HG02852 (cell line): ENCODE results near the gene LRCH3.

Experiments
- ATAC-seq: cut with Tn5 transposase; IDR thresholded peaks from one replicate; pipeline ENCODE4 v1.9.1; 2021; ENCODE audit warnings: mild to moderate bottlenecking, moderate library complexity; ENCODE audit not compliant: unreplicated experiment

Gene LRCH3

GRCh38 chr3:197791113-197791891 is at the start of gene LRCH3:
LRCH3 (plus strand) TSS chr3:197791254; CDS start chr3:197791279, 25 bp downstream.
- peak; percentile 73 for ATAC-seq

GRCh38 chr3:197742787-197743186 is 48.3 kb upstream of the LRCH3 start:
- no peak for ATAC-seq

GRCh38 chr3:197746209-197746608 is 44.8 kb upstream of the LRCH3 start:
- no peak for ATAC-seq

GRCh38 chr3:197746801-197747237 is 44.2 kb upstream of the LRCH3 start:
- ATAC-seq, result no peak

GRCh38 chr3:197748597-197749314 is 42.3 kb upstream of the LRCH3 start:
- no peak for ATAC-seq

GRCh38 chr3:197749315-197749600 is 41.8 kb upstream of the LRCH3 start:
- ATAC-seq, result peak; percentile 34

GRCh38 chr3:197749601-197750395 is 41.3 kb upstream of the LRCH3 start, which contains the start of gene FYTTD1:
FYTTD1 (plus strand) TSS chr3:197749883; CDS start chr3:197749972, 89 bp downstream.
- peak; percentile 78 for ATAC-seq

GRCh38 chr3:197750396-197750831 is 40.6 kb upstream of the LRCH3 start:
- peak; percentile 39 for ATAC-seq

- ATAC-seq, result no peak
Observed at GRCh38 chr3:197750858-197751737, 40.0 kb upstream of the LRCH3 start.

- ATAC-seq, result no peak
Observed at GRCh38 chr3:197752107-197752506, 38.9 kb upstream of the LRCH3 start.

GRCh38 chr3:197753263-197753662 is 37.8 kb upstream of the LRCH3 start:
- ATAC-seq, result no peak

- ATAC-seq, result no peak
Observed at GRCh38 chr3:197756704-197757103, 34.4 kb upstream of the LRCH3 start.

- ATAC-seq, result no peak
Observed at GRCh38 chr3:197758512-197758911, 32.5 kb upstream of the LRCH3 start.

- no peak for ATAC-seq
Observed at GRCh38 chr3:197761784-197762183, 29.3 kb upstream of the LRCH3 start.

GRCh38 chr3:197775317-197775716 is 15.7 kb upstream of the LRCH3 start:
- no peak for ATAC-seq

- no peak for ATAC-seq
Observed at GRCh38 chr3:197782230-197782629, 8.8 kb upstream of the LRCH3 start.

GRCh38 chr3:197784019-197784585 is 7.0 kb upstream of the LRCH3 start:
- no peak for ATAC-seq

- ATAC-seq, result no peak
Observed at GRCh38 chr3:197787412-197787811, 3.6 kb upstream of the LRCH3 start.

- ATAC-seq, result no peak
Observed at GRCh38 chr3:197789309-197789708, 1.7 kb upstream of the LRCH3 start.

GRCh38 chr3:197790033-197790432 is 1.0 kb upstream of the LRCH3 start:
- ATAC-seq, result no peak
